ENCODE data around the gene PRR18.

Gene PRR18

DNA sequence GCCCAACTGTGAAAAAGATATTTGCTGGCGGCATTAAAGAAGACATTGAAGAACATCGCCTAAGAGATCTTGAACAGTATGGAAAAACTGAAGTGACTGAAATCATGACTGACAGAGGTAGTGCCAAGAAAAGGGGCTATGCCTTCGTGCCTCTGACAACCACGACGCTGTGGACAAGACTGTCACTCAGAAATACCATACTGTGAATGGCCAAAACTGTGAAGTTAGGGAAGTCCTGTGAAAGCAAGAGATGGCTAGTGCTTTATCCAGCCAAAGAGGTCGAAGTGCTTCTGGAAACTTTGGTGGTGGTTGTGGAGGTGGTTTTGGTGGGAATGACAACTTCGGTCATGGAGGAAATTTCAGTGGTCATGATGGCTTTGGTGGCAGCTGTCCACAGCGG lies 26.7 kb upstream of the PRR18 start:
- H3K4me3 ChIP-seq (ENCODE audit: low read depth, low read length): no peak overlapping the region

DNA sequence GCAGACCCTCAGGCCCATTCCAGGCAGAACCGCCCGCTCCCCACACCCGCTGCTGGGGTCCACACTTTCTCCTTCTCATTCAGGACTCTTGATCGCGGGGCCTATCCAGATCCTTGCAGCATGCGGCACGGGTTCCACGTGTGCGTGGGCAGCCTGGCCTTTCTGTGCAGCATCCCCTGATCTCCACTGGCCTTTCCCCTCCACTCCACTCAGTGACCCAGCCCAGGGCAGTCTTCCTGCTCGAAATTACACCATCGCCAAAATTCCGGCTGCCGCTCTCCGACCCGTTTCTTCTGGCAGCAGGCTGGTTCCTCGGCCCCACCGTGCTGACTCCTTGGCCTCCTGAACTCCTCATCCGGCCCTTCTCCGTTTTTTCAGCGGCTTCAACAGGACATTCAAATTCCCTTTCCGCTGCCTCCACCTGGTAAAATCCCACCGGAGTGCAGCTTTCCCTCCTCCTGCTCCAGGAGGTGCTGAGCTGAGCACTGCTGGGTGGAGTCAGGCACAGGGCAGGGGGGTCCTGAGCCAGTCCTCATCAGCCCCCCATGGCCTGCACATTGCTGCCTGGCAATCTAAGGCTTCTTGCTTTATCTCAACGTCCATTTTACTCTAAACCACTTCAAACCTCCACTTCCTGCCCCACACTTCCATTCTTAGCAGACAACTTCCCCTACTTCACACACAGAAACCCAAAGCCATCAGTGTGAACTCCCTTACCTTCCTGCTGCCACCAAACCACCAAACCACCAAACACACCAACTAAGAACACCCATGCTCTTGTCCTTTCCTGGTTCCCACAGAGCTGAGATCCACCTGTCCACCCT lies 25.2 kb upstream of the PRR18 start:
- H3K4me3 ChIP-seq (ENCODE audit: low read depth, low read length): no peak overlapping the region

DNA sequence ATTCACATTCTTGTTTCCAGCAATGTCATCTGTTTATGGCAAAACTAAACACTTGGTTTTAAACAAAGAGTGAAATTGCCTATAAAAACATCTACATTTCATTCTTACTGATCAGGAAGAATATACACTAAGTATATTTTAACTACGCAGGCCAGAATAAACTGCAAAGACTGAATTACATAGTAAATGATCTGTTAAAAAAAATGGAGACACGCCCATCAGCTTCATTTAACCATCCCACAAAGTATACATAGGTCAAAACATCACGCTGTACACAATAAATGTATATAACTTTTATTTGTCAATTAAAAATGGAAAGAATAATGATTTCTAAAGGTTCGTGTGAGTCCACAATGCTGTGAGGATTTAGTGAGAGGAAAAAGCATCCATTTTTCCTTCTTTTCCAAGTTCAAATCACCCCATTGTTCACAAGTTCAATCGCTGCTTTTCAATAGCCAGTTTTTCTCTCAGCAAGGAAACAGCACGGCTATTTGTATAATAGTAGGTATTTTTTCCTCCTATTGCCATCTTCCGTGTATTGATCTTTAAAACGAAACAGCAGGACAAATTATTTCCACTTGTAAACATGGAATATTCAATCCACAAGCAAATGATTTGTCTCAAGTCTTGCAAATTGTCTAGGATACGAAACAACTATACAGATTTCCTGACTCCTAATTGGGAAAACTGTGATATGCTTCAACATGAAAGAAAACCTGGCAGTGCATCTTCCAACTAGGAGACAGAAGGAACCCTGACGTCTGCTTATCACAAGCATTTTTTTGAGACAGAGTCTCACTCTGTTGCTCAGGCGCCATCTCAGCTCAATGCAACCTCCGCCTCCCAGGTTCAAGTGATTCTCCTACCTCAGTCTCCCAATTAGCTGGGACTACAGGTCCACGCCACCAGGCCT lies 23.6 kb upstream of the PRR18 start:
- H3K4me3 ChIP-seq (ENCODE audit: low read depth, low read length): no peak overlapping the region

DNA sequence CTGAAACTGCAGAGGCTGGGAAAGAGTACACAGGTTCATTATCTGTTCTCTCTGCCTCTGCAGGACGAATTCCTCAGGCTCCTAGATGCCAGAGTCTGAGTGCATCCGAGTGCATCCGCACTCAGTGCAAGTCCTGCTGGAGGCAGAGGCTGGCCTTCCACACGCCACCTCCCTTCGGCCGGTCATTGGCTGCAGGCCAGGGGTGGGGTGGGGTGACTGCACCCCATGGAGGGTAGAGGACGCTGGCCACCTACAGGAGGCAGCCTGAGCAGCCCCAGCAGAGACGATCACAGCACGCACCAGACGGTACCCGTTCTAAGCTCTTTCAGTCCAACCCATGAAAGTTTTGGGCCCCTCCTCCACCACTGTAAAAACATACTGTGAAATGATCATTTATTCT lies 22.4 kb upstream of the PRR18 start:
- no peak overlapping the region for H3K4me3 ChIP-seq (ENCODE audit: low read depth, low read length)

DNA sequence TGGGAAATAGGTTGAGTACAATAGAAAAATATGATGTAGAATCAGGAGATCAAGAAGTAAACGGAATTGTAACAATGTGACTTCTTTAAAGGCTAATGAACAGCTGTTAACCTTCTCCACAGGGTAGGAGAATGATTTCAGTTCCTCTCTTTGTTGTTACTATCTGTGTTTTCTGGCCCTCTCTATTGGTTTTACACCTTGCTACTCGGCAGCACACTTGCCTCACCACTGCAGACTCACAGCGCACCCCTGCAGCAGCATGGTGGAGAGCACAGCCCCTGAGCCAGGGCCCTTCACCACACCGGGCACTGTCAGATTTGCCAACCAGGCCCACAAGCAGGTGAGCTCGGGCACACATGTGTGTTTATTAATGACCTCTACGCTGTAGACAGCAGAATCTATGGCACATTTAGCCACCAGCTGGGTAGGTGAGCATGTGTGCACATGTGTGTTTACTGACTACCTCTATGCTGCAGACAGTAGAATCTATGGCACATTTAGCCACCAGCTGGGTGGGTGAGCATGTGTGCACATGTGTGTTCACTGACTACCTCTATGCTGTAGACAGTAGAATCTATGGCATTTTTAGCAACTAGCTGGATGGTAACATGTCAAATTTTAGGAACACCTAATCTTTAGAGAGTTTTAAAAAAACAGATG lies 17.3 kb upstream of the PRR18 start:
- H3K4me3 ChIP-seq (ENCODE audit: low read depth, low read length): no peak overlapping the region

DNA sequence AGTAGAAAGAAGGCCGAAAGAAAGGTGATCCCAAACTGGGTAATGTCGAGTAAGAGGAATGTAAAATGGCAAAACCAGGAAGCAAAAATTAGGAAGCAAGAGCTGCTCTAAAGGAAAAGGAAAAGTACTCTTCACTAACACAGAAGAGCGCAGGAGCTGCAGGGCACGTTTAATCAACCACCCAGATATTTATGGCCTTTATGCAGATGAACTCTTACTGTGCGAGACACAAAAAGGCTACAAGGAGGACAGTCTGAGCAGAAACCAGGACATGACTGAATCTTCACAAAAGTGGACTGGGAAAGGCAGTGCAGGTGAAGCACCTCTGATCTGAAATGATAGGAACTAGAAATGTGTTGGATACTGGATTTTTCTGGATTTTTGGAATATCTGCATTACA lies 15.2 kb upstream of the PRR18 start:
- H3K4me3 ChIP-seq (ENCODE audit: low read depth, low read length): no peak overlapping the region

DNA sequence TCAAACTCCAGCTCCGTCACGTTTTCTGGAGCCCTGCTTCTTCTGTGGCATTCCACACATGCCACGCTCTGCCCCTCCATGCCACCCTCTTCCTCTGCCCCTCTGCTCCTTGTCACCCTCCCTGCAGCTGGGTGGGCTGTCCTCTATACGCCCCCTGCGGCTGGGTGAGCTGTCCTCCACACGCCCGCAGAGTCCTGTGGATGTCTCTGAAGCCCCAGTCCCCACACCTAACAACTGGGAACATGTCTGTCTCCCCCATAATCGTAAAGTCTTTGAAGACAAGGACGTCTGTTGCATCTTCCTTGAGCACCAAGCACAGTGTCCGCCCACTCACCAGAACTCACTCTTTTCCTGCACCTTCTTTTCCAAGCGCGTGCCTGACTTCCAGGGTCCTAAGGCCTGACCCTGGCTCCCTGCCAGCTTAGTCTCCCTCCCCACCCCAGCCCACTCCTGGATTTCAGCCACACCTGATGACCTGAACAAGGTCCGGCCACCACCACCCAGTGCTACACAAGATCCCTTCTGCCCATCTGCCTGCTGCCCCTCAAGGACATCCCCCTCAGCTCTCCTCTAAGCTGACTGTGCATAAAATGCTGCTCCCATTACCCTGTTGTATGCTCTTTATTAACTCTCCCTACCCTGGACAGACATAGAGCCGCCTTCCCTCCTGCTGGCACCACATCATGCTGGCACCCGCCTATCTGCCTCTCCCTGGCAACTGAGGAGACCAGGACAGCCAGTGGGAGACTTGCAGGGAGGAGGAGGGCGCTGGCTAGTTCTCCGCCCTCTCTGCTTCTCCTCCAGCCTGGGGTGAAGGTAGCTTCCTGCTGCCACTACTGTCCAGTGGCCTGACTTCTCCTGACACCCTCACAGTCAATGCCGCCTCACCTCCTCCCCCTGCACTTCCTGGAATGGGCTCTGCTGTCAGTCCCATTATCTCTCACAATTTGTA lies 10.7 kb upstream of the PRR18 start:
- H3K4me3 ChIP-seq (ENCODE audit: low read depth, low read length): no peak overlapping the region

DNA sequence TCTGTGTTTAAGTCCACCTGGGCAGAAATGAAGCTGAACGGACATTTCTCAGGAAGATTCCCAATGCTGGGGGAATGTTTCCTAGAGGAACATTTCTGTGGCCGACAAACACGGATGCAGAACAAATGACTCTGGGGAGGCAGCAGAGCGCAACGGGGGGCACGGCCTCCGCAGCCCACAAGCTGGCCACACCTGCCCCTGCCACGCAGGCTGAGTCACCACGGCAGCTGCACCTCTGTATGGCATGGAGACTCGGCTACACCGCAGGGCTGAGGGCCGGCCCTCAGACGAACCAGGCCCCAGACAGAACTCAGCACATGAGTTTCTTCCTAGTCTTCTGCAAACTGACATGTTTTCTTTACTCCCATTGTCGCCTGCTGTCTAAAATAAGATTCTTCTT lies 10.0 kb upstream of the PRR18 start:
- no peak overlapping the region for H3K4me3 ChIP-seq (ENCODE audit: low read depth, low read length)

DNA sequence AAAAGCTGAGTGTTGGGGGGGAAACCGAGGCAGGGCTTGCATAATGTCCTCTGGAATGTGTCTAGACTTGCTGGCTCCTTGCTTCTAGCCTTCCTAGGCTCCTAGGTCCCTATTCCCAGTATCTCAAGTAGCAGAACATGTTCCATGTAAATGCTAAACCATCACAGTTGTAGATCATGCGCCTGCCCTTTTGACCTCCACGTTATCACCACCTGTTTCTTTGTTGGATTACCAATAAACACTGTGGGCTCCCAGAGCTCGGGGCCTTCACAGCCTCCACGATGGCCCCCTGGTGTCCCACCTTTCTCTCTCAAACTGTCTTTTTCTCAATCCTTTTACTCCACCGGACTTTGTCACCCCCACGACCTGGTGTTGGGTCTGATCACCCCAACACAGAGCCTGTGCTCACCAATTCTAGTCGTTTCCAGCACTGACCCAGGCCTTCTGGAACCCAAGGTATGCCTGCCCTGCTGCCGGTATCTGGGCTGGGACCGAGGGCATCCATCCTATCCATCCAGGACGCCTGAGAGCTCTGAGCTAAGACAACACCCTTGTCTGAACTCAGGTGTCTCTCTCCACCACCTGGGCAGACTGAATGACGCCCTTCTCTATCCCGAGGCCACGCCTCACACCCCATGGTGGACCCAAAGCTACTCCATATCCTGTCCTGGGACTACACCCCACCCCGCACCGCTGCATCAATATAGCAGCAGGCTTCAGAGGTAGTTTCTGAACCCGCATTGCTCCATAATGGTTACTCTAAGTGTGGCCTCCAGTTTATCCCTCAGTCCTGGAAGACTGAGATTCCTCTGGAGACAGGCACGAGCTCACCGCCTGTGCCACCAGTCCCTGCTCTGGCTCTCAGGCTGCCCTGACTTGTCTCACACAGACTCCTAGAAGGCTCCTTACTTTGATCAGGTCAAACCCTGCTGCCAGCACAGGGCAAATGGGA lies 9.3 kb upstream of the PRR18 start:
- H3K4me3 ChIP-seq (ENCODE audit: low read depth, low read length): no peak overlapping the region

DNA sequence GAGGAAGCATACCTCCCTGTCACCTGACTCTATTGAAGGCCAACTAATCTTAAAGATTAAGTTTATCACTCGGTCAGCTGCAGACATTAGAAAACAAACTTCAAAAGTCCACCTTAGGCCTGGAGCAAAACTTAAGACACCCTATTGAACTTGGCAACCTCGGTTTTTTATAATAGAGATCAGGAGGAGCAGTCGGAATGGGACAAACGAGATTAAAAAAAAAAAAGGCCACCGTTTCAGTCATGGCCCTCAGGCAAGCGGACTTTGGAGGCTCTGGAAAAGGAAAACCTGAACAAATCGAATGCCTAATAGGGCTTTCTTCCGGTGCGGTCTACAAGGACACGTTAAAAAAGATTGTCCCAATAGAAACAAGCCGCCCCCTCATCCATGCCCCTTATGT lies 7.2 kb upstream of the PRR18 start:
- no peak overlapping the region for H3K4me3 ChIP-seq (ENCODE audit: low read depth, low read length)

DNA sequence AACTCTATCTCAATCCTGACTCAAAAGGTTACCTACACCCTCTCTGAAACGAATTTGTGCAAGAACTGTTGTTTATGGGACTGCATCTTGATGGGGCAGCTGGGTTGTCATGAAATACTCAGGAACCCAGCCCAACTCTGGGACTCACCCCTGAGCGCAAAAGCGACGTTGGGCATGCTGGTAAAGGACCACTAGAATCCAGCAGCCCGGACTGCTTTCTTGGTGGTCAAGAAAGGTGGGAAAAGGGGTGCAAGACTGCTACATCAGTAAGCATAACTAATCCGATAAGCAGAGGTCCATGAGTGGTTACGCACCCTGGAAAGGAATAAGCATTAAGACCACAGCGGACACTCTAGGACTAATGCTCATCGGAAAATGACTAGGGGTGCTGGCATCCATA lies 6.3 kb upstream of the PRR18 start:
- H3K4me3 ChIP-seq (ENCODE audit: low read depth, low read length): no peak overlapping the region

DNA sequence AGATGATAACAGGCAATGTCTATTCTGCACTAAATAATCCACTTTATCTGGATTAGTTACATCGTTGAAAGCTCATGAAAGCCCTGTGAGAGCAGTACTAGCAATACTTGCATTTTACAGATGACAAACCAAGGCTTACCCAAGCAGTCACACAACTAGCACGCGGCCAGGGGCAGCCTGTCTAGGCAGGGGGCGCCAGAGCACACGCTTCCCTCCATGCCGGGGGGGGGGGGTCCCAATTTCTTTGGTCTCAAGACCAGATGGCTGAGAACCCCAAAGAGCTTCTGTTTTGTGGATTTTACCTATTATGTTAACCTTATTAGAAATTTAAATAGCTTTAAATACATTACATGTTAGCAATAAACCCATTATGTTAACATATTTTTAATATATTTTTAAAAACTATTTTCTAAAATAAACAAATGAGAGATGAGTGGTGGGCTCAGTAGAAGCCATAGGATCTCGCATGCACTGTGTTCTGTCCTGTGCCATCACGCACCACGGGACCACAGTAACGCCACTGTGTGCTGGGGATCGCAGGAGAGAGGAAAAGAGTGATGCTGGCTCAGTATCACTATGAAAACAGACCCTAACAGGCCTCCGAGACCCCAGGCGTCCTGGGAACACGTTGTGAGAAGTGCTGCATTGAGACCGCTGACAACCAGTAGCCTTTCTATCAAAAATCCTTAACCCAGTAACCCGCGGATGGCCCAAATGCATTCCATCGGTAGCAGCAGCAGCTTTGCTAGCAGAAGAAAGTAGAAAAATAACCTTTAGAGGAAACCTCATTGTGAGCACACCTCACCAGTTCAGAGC lies 5.3 kb upstream of the PRR18 start:
- no peak overlapping the region for H3K4me3 ChIP-seq (ENCODE audit: low read depth, low read length)

DNA sequence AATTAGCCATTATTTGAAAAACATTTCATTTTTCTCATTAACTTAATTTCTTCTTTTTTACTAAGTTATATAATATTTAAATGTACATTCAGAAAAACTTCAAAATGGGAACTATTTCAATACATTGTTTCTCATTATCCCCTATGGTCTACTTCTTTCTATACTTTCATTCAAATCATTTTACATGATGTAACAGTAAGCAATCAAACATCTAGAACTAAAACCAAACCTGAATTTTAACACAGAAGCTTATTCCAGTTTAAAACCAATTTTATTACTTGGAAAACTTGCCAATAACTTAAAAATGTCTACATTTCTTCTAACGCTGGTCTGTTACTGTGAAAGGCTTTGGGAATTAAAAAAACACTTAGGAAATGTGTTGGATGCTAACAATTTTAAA lies 4.6 kb upstream of the PRR18 start:
- H3K4me3 ChIP-seq (ENCODE audit: low read depth, low read length): no peak overlapping the region

DNA sequence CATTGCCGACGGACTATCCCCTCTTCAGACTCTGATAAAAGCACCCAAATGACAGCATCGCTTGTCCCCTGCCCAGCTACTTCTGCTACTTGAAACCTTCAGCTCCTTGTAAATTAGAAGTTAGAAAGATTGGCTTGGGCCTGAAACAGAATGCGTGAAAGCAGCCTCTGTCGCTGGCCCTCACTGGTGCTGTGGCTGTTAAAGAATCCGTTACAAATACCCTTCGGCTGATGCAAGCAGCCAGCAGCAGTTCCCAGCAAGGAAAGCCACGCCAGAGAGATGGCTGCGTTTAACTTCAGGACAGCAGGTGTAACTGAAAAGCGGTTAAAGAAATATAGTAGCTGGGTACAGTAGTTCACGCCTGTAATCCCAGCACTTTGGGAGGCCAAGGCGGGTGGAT lies 2.4 kb upstream of the PRR18 start:
- no peak overlapping the region for H3K4me3 ChIP-seq (ENCODE audit: low read depth, low read length)

DNA sequence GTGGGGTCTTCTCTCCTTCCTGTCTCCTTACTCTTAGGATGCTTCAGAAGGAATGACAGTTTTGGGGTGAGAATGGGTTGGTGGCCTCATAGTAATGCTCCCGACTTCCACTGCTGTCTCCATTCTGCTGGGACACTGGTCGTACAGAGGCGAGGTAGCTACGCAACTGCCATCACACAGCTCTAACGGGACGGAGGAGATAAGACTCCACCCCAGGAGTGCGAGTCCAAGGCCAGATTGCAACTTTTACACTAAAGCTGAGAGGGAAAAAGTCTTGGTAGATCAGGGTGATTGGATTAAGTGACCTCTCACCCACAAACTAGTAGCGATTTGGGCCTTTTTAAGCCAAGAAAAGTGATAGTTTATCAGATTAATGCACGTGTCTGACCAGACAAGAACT lies 1.8 kb upstream of the PRR18 start:
- no peak overlapping the region for H3K4me3 ChIP-seq (ENCODE audit: low read depth, low read length)

DNA sequence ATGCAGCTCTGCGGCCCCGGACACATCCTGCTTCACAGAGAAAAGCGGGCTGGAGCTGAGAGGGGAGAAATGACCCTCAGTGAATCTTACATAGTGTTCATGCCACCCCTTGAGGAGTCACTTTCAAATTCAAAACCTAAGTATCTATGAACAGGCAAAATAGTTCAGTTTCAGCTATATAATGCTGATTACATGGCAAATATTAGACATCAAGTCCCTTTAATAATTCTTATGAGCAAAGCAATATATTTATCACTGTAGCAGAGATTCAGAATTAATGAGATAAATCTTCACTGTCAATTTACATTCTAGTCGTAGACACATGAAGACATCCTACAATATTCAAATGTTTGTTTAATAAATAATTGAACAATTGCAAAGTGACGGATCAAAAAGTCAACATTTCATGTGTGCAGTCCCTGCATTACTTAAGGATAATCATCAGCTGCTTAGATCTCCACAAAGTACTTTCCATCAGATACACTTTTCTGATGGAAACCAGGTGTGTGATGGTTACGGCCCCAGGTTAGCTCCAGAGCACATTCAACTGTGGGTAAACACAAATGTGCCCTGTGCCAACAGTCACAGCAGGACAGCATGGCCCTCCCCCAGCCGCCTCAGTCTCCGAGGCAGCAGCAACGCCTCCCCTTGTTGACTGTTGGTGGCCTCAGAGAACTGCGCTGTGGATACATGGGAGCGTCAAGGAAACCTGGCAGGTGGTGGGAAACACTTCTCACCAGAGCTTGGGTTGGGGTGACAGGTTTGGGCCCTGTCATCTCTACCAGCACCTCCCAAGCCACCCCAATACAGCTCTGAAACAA lies 787 bp upstream of the PRR18 start:
- peak overlapping the region; percentile 28 for H3K4me3 ChIP-seq (ENCODE audit: low read depth, low read length)

DNA sequence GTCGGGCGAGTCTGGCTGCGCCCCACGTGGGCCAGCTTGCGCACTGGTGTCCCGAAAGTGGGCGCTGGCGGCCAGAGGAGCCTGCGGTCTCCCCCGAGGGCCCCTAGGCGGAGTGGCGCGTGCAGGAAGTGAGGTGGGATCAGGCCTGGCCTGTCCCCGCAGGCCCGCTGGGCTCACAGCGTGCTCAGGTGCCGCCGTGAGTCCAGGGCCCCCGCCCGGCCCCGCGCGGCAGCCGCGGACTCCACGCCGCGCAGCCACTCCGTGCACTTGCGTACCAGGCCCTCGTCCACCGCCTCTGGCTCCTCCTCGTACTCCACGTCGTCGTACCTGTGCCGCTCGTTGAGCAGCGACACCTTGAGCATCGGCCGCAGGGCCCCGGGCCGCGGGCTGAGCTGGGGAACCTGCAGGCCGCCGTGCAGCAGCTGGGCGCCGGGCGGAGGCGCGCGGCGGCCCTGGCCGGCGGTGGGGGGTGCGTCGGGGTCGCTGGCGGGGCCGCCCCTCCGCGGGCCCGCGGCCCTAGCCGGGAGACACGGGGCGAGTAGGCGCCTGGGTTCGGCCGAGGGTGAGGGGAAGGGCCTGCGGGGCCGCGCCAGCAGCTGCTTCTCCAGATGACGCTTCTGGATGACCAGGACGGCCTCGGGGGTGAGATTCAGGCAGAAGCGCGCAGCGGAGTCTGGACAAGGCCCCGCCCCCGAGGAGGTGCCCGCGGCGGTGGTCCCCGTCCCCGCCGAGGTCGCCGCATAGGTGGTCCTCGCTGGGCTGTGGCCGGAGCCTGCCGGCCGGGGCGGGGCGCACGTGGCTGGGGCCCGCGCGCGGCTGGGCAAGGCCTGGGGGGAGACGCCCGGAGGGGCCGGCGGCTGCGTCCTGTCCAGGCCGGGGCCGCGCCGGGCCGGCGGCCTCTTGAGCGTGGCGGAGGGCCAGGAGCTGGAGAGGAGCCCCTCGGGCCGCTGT lies 835 bp downstream of the PRR18 start:
- peak overlapping the region; percentile 21 for H3K4me3 ChIP-seq (ENCODE audit: low read depth, low read length)
